GM21390 (cell line): Measurements from ENCODE around the gene RAB3B.
"Not testable (repeated sequence)": the region's sequence is repeated elsewhere in the genome, so short reads cannot be mapped to it uniquely, and the experiment has no call there.

Source experiments
- ATAC-seq: cut with Tn5 transposase; IDR thresholded peaks from one replicate; pipeline ENCODE4 v1.9.1; 2021; ENCODE audit not compliant: unreplicated experiment

The RAB3B gene

DNA sequence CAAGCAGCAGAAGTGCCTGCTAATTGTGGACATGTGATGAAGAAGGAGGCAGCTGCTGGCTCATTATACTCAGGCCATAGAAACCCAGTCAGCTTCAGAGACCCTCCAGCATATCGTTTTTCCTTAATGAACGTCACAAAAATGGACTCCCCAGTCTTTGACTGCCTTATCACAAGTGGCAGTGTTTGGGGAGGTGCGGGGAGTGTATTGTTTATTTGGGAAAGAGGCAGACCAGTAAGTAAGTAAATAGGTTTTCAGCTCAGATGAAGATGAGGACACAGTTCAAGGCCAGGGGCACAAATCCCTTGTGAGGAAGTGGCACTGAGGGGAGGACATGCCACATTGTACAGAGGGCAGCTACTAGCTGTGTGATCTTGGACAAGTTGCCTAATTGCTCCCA lies 68.5 kb downstream of the RAB3B start:
- no peak for ATAC-seq

DNA sequence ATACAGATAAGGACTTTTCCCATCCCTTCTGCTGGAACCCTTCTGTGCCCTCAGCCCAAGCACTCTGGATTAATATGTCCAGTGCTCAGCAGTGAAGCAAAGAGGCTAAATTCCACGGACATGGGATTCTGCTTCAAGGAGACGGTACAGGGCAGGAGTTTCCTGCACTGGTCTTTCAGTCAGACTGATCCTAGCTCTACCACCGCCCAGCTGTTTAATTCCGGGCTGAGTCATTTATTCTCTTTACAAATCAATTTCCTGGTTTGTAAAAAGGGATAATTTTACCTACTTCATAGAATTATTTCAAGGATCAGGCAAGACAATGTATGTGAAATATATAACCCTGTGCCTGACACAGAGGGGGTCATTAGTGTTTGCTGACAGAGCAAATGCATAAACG lies 70.4 kb downstream of the RAB3B start:
- ATAC-seq, result no peak

DNA sequence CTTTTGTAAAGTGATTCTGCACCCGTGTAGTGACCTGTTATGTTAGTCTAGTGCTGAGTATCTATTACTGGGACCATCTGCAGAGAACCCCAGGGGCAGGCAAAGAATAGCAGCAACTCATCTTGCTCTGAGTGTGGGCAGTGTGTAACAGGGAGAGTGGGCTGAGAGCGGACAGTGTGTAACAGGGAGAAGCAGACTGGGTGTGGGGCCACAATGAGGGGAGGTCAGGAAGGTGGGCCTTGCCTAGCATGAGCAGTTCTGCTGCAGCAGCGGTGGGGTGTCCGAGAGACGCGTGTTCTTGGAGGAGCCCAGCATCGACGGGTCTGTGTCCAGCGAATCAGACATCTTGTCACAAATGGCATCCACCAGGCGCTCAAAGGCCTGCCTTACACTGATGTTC lies 70.8 kb downstream of the RAB3B start:
- no peak for ATAC-seq

DNA sequence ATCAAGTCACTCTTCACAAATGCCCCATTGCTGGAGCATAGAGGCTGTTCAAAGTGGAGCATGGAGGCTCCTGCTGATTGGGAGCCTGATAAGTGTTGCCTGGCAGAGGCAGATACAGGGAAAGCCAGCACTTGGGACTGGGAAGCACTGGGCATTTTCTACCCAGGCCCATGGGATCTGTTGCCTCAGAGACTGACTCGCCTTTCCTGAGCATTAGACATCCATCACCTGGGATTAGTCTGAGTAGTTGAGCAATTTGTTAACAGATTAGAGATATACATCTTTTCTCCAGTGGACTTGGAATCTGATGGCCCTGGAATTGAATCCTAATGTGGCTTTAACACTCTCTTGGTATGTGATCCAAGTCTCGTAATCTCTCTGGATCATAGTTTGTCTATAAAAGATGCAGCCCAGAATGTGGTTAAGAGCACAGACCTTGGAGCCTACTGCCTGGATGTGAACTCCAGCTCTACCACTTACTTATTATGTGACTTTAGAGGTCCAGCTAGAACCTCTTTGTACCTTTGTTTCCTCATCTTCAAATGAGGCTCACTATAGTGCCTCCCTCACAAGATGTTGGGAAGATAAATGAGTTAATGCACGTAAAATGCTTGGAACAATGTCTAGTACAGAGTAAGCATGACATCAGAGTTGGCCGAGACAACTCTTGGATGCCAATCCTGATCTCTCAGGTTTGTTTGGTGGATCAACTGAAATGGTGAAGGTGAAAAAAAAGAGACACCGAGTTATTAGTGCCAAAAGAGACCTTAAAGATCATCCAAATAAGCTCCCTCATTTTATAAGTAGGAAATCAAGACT lies 73.7 kb downstream of the RAB3B start:
- no peak for ATAC-seq

DNA sequence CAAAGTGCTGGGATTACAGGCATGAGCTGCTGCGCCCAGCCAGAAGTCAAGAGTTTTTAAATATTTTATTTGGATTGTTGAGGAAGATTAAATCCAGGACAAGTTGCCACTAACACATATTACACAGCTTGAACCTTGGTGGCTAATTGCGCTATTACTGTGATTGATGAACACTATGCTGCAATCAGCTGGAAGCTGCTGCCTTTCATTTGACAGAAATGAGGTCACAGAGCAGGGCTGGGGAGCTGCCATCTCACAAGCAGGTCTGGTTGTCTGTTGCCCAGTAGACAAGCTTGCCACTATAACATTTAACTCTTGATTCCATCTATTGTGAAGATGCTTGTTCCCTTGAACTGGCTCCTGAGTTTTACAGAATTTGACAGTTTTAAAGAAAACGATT lies 74.5 kb downstream of the RAB3B start:
- no peak for ATAC-seq

DNA sequence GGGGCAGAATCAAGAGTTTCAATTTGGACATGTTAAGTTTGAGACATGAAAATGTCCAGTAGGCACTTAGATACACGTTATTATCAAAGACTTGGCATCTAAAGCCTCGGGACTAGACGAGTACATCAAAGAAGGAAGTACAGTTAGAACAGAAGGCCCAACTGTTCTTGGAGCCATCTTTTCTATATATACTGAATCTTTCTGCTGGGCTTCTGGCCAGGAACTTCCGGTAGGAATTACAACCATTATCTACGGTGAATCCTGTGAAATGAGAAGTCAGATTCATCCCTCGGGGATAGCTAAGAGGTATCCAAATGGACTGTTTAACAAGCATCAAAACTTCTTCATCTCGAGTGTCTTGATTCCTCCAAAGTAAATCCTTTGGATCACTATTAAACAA lies 77.6 kb downstream of the RAB3B start:
- no peak for ATAC-seq

DNA sequence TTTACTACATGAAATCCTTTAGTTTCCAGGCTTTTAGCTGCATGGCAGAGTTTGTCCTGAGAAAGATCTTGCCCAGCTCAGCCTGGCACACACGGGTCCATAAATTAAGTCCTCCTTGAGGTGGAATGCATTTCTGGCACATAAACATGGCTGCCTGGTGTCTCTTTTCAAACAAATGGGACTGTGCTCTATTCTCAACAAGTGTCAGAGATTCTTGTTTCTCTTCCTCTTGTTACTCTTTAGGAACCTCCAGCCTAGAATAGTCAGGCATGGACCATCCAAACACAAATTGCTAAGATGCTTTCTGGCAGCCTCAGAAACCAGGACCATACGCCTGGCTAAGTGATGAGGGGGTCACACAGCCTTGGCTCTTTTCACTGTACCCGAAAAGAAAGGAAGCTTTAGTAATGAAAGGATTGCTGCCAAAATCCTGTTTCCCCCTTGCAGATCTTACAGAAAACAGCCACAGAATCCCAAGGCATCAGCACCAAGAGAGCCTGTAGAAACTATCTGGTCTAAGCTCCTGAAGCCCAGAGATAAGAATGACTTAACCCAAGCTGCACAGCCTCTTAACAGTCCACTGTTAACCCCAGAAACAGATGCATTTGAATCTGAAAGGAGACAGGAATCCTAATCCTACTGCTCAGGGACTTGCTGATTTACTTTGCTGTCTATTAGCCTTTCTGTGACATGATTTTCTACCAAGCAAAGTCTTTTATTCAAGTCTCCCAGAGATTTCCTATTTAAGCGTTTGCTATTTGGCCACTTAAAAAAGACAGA lies 80.1 kb downstream of the RAB3B start:
- ATAC-seq, result no peak

DNA sequence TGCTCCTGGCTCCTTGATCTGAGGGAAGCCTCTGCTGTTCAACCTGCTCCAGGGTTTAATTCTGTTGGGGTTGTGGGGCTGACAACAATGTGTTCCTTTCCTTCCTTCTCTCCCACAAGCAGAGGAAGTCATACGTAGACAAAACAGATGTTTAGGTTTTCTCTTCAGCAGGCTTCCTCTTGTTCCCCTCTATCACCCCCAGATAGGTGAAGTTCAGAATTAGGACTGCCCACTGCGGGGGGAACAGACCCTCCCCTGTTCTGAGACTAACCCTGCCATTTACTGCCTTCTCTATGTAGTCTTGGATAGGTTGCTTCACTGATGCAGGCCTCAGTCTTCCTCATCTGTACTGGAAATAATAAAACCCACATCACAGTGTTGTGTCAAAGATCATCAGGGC lies 82.0 kb downstream of the RAB3B start:
- ATAC-seq, result no peak

DNA sequence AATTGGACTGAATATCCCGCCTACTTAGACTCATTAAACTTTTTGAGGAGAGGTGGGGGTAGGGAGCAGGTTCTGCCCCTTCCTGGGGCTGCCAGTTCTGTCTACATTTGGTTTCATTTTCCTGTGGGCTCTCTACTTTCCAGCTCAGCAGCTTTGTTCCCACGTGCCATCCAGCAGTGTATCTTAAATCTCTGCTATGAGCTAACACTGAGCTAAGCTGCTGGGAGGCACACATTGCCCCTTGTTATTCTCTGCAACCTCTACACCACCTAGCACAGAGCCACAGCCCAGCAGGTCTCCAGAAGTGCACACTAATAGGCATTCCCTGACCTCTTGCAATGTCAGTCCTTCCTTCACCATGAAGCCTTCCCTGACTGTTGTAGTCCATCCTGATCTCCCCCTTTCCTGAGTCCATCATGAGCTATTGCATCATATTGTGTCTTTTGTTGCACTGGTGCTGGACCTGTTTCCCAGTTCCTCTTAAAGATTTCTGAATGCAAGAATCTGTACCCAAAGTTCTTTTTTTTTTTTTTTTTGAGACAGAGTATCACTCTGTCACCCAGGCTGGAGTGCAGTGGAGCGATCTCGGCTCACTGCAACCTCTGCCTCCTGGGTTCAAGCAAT lies 83.3 kb downstream of the RAB3B start:
- no peak for ATAC-seq

DNA sequence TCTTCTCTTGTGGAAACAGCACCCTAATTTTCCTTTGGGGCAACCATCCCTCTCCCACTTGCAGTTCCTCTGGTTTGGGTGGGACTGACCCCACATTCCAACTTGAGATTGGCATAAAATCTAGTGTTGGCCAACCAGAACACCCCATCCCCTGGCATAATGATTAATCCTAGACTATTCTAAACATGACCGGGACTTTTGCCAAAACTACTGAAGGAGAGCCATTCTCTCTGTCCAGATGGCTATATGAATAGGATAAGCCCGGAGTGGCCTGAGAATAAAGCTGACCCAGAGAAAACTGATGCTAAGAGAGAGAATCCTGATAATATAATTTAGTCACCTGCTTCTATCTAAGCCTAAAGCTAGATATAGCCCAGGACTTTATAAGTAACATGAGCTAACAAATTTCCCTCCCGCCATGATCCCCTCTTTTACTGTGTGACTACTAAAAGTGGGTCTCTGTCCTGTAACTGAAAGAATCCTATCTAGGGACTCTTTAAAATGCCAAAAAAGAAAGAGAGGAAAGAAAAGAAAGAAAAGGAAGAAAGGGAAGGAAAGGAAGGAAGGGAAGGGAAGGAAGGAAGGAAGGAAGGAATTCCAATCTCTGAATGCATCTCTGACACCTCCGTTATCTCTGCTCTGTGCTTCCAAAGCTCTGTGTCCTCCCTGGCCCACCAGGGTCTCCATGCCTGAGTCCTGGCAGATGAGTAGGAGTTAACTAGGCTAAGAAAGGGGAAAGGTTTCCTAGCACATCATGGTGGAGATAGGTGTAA lies 84.0 kb downstream of the RAB3B start:
- no peak for ATAC-seq

DNA sequence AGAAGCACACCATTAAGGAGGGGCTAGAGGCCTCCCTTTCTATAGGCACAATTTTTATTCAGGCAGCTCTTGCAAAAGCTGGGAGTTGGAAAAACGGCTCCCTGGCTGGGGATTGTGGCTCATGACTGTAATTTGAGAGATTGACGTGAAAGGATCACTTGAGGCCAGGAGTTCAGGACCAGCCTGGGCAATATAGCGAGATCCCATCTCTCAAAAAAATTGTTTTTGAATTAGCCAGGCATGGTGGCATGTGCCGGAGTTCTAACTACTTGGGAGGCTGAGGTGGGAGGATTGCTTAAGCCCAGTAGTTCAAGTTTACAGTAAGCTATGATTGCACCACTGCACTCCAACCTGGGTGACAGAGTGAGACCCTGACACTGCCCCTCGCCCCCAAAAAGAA lies 88.0 kb downstream of the RAB3B start:
- no peak for ATAC-seq

DNA sequence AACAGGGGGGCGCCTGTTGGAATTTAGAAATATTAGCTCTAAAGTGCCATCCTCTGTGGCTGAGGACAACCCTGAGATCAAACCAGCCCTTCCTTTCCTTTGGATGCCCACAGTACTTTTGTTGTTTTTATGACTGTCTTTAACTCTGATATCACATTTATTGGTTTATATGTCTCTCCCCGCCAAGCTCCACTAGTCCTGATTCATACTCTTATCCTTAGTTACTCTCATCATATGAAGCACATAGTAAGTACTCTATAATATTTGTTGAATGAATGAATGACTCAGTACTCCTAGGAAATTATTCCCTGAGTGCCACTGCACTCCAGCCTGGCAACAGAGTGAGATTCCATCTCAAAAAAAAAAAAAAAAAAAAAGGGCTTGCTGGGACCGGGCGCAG lies 89.3 kb downstream of the RAB3B start:
- ATAC-seq, result no peak

DNA sequence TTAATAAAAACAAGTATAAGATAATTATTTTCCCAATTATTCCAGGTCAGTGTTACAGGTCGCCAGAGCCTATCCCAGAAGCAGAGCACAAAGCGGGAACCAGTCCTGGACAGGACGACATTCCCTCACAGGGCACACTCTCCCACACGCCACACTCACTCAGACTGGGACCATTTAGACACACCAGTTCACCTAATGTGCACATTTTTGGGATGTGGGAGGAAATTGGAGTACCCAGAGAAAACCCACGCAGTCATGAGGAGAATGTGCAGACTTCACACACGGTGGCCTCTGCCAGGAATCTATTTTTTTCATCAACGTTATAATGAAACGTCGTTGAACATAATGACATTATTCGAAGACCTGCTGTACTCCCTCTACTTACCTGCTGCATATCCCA lies 91.5 kb downstream of the RAB3B start:
- ATAC-seq, result no peak

DNA sequence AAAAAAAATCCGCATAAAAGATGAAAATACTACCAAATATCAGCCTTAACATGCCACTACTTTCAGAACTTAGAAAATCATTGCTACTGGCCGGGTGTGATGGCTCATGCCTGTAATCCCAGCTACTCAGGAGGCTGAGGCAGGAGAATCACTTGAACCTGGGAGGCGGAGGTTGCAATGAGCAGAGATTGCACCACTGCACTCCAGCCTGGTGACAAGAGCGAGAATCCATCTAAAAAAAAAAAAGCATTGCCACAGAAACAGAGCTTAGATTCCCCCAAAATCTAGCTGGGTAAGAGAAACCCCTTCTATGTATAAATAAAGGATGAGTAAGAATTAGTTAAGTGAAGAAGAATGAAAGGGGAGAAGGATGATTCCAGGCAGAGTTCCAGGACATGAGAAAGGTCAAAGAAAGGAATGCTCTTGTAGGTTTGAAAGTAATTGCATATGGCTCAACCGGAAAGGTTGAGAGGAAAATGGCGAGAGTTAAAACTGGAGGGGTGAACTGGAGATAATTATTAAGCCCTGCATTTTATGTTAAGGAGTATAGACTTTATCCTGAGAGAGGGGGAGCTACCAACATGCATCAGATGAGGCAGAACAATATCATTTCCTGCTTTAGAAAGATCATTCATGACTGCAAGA lies 92.3 kb downstream of the RAB3B start:
- no peak for ATAC-seq

DNA sequence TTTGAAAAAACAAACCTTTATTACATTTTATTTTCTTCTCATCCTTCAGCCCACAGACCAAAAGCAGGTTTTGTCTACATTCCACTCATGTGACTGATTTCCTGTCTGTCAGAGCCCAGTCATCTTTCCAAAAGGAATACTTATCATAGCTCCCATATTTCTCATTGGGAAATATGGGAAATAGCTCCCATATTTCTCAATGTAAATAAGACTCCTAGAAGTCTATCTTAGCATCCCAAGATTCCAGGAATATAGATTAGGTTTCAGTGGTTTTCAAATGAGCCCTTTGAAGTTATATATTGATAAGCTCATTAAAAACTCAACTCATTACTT lies 92.8 kb downstream of the RAB3B start:
- no peak for ATAC-seq

DNA sequence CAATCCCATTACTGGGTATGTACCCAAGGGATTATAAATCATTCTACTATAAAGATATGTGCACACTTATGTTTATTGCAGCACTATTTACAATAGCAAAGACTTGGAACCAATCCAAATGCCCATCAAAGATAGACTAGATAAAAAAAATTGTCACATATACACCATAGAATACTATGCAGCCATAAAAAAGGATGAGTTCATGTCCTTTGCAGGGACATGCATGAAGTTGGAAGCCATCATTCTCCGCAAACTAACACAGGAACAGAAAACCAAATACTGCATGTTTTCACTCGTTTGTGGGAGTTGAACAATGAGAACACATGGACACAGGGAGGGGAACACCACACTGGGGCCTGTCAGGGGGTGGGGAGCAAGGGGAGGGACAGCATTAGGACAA lies 95.8 kb downstream of the RAB3B start:
- not testable (repeated sequence) for ATAC-seq

DNA sequence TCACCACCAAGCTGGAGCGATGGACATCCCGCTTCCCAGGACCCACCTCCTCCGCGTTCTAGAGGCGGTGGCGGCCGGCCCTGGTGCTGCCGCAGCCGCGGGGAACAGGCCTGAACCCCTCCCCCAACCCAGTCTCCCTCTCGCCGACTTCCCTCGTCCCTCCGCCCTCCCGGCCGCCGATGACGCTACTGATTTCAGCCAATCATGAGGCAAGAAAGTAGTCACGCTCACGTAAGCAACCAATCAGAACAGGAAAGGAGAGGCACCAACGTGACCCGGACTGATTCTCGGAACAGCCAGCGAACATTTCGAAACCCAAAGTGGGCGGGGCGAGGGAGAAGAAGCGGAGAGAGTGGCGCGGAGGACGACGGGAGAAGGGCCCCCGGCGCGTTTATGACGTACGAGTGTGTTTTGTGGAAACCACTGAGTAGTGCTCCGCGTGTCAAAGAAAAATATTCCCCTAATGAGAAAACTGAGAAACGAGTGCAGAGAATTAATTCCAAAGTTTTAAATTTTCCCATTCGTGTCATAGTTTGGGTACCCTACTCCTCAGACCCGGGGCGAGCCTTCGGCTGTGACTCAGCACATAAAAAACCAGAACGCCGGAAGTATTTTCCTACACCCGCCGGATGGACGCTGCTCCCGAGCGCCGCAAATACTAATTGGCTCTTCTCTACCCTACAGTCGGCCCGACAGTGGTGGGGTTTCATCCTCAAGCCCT lies 111.7 kb downstream of the RAB3B start, which contains the start of gene NRDC:
NRDC (minus strand) TSS at position 112 of the 721 bp plus-strand sequence. CDS start 112 bp downstream, outside the sequence.
- peak; percentile 95 for ATAC-seq

DNA sequence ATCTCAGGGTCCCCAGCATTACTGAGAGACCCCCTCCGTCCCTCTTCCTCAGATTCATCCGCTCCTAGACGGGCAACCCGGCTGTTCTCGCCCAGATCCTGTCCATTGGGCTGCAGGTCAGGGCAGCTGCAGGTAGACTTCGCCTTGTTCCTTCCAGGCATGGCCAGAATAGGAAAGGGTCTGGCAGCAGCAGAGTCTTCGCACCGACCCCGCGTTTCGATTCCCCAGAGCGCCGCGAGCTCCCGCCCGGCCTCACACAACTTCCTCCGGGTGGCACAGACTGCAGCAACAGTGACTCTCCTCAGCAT lies 112.2 kb downstream of the RAB3B start:
- no peak for ATAC-seq

DNA sequence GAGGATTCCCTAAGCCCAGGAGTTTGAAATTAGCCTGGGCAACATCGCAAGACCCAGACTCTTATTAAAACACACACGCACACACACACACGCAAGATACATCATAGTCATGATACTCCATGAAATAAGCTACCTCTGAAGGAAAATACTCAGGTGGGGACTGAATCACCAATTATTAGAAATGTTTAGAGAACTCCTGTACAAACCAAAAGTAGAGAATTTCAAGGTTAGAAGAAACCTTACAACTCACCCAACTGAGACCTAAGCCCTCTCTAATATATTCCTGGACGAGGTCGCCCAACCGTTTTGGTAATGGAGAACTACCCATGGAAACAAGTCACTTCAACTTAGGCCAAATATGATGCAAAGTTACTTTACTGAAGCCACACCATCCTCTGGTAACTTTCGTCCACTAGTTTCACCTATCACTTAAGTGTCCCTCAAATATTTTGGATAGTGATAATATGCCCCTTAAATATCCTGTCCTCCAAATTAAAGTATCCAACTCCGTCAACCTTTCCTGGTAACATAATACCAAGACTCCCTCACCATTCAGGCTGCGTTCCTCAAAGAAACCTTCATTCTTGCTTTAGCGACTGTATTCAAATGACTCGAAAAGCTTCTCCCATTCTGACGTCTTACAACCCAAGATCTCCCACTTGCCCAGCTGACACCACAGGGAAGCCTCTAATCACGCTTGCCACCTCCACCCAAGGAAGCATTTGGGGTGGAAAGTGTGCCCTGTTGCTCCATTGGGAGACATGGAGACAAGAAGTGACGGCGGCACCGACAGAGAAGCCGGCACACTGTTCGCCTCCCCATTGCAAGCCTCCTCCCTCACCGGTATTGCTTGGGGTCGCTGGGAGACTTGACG lies 112.8 kb downstream of the RAB3B start:
- ATAC-seq, result peak; percentile 3
